ENCODE data around the gene TTC23.
"Not testable (repeated sequence)": the region's sequence is repeated elsewhere in the genome, so short reads cannot be mapped to it uniquely, and the experiment has no call there.

The TTC23 gene

GRCh38 chr15:99250001-99250400, 620 bp upstream of the TTC23 start:
- DNase-seq (ENCODE audit: low read depth) = no peak

- DNase-seq (ENCODE audit: low read depth) = no peak
Measured at GRCh38 chr15:99248000-99248715, 1.2 kb downstream of the TTC23 start.

- no peak for DNase-seq (ENCODE audit: low read depth)
Measured at GRCh38 chr15:99247062-99247461, 2.3 kb downstream of the TTC23 start.

GRCh38 chr15:99244306-99244705, 5.1 kb downstream of the TTC23 start:
- DNase-seq (ENCODE audit: low read depth) = no peak

GRCh38 chr15:99241752-99242151, 7.6 kb downstream of the TTC23 start:
- DNase-seq (ENCODE audit: low read depth) = no peak

GRCh38 chr15:99239545-99240198, 9.7 kb downstream of the TTC23 start:
- no peak for DNase-seq (ENCODE audit: low read depth)

- no peak for DNase-seq (ENCODE audit: low read depth)
Measured at GRCh38 chr15:99238849-99239248, 10.5 kb downstream of the TTC23 start.

GRCh38 chr15:99234160-99234559, 15.2 kb downstream of the TTC23 start:
- DNase-seq (ENCODE audit: low read depth) = not testable (repeated sequence)

- no peak for DNase-seq (ENCODE audit: low read depth)
Measured at GRCh38 chr15:99232740-99233139, 16.6 kb downstream of the TTC23 start.

- no peak for DNase-seq (ENCODE audit: low read depth)
Measured at GRCh38 chr15:99230867-99231266, 18.5 kb downstream of the TTC23 start.

- DNase-seq (ENCODE audit: low read depth) = no peak
Measured at GRCh38 chr15:99228120-99228770, 21.1 kb downstream of the TTC23 start.

- no peak for DNase-seq (ENCODE audit: low read depth)
Measured at GRCh38 chr15:99226802-99227201, 22.6 kb downstream of the TTC23 start.

GRCh38 chr15:99224372-99225214, 24.8 kb downstream of the TTC23 start:
- DNase-seq (ENCODE audit: low read depth) = no peak

- peak; percentile 31 for DNase-seq (ENCODE audit: low read depth)
Measured at GRCh38 chr15:99213187-99213811, 36.1 kb downstream of the TTC23 start.

GRCh38 chr15:99212406-99212805, 37.0 kb downstream of the TTC23 start:
- DNase-seq (ENCODE audit: low read depth) = no peak

- DNase-seq (ENCODE audit: low read depth) = no peak
Measured at GRCh38 chr15:99211926-99212325, 37.5 kb downstream of the TTC23 start.

GRCh38 chr15:99210334-99210733, 39.0 kb downstream of the TTC23 start:
- DNase-seq (ENCODE audit: low read depth) = no peak

GRCh38 chr15:99209326-99209725, 40.1 kb downstream of the TTC23 start:
- no peak for DNase-seq (ENCODE audit: low read depth)

GRCh38 chr15:99207672-99208071, 41.7 kb downstream of the TTC23 start:
- DNase-seq (ENCODE audit: low read depth) = no peak

- DNase-seq (ENCODE audit: low read depth) = no peak
Measured at GRCh38 chr15:99202176-99202552, 47.2 kb downstream of the TTC23 start.

- no peak for DNase-seq (ENCODE audit: low read depth)
Measured at GRCh38 chr15:99201408-99202175, 47.8 kb downstream of the TTC23 start.
